Measurements from ENCODE around the gene SLC7A5.
"Not testable (repeated sequence)": the region's sequence is repeated elsewhere in the genome, so short reads cannot be mapped to it uniquely, and the experiment has no call there.

Gene SLC7A5

GRCh38 chr16:87862597-87863326 lies 6.5 kb downstream of the SLC7A5 start:
- not testable (repeated sequence) for H3K36me3 ChIP-seq (ENCODE audit: insufficient read depth, low read length); H3K9me3 ChIP-seq (ENCODE audit: low read length); H3K4me3 ChIP-seq (ENCODE audit: low read length); H2AFZ ChIP-seq (ENCODE audit: low read depth, low read length); H3K27me3 ChIP-seq (ENCODE audit: insufficient read depth, low read length)
- peaks cover 18% of the 10 kb centered on the region for H3K4me1 ChIP-seq (ENCODE audit: insufficient read depth, low read length)

GRCh38 chr16:87861300-87862099 lies 7.8 kb downstream of the SLC7A5 start:
- not testable (repeated sequence) for H3K36me3 ChIP-seq (ENCODE audit: insufficient read depth, low read length); H2AFZ ChIP-seq (ENCODE audit: low read depth, low read length); H3K27me3 ChIP-seq (ENCODE audit: insufficient read depth, low read length); H3K4me3 ChIP-seq (ENCODE audit: low read length); H3K9me3 ChIP-seq (ENCODE audit: low read length)
- H3K4me1 ChIP-seq (ENCODE audit: insufficient read depth, low read length): peaks cover 18% of the 10 kb centered on the region

GRCh38 chr16:87860553-87861299 lies 8.6 kb downstream of the SLC7A5 start:
- H3K36me3 ChIP-seq (ENCODE audit: insufficient read depth, low read length): no peaks in the 10 kb centered on the region

GRCh38 chr16:87858151-87858993 lies 10.9 kb downstream of the SLC7A5 start:
- peaks cover 26% of the 10 kb centered on the region for H3K4me1 ChIP-seq (ENCODE audit: insufficient read depth, low read length)
- not testable (repeated sequence) for H3K4me3 ChIP-seq (ENCODE audit: low read length); H3K27me3 ChIP-seq (ENCODE audit: insufficient read depth, low read length); H3K36me3 ChIP-seq (ENCODE audit: insufficient read depth, low read length); H3K9me3 ChIP-seq (ENCODE audit: low read length); H2AFZ ChIP-seq (ENCODE audit: low read depth, low read length)

More at GRCh38 chr16:87860553-87861299, 8.6 kb downstream of the SLC7A5 start:
- H3K4me1 ChIP-seq (ENCODE audit: insufficient read depth, low read length): peaks cover 24% of the 10 kb centered on the region
- no peaks in the 10 kb centered on the region for H3K9me3 ChIP-seq (ENCODE audit: low read length)
- no peak overlapping the region for H2AFZ ChIP-seq (ENCODE audit: low read depth, low read length)
- no peaks in the 10 kb centered on the region for H3K27me3 ChIP-seq (ENCODE audit: insufficient read depth, low read length)
- H3K4me3 ChIP-seq (ENCODE audit: low read length): no peak overlapping the region

- Histone ChIP-seq H3K36me3 (ENCODE audit: insufficient read depth, low read length) (no peaks in the 10 kb centered on the region), H3K4me1 (ENCODE audit: insufficient read depth, low read length) (peaks cover 33% of the 10 kb centered on the region), H3K4me3 (ENCODE audit: low read length) (no peak overlapping the region), H2AFZ (ENCODE audit: low read depth, low read length) (no peak overlapping the region), H3K9me3 (ENCODE audit: low read length) (no peaks in the 10 kb centered on the region), H3K27me3 (ENCODE audit: insufficient read depth, low read length) (no peaks in the 10 kb centered on the region)
These were observed 12.5 kb downstream of the SLC7A5 start for GRCh38 chr16:87856791-87857228.

GRCh38 chr16:87855852-87856715 lies 13.2 kb downstream of the SLC7A5 start:
- Histone ChIP-seq H2AFZ (ENCODE audit: low read depth, low read length) (no peak overlapping the region), H3K27me3 (ENCODE audit: insufficient read depth, low read length) (no peaks in the 10 kb centered on the region), H3K36me3 (ENCODE audit: insufficient read depth, low read length) (no peaks in the 10 kb centered on the region), H3K4me3 (ENCODE audit: low read length) (no peak overlapping the region), H3K4me1 (ENCODE audit: insufficient read depth, low read length) (peaks cover 32% of the 10 kb centered on the region), H3K9me3 (ENCODE audit: low read length) (no peaks in the 10 kb centered on the region)

- no peaks in the 10 kb centered on the region for H3K9me3 ChIP-seq (ENCODE audit: low read length)
- H3K4me3 ChIP-seq (ENCODE audit: low read length): no peak overlapping the region
- no peak overlapping the region for H2AFZ ChIP-seq (ENCODE audit: low read depth, low read length)
- peaks cover 22% of the 10 kb centered on the region for H3K4me1 ChIP-seq (ENCODE audit: insufficient read depth, low read length)
- H3K36me3 ChIP-seq (ENCODE audit: insufficient read depth, low read length): no peaks in the 10 kb centered on the region
- H3K27me3 ChIP-seq (ENCODE audit: insufficient read depth, low read length): no peaks in the 10 kb centered on the region
These were observed 14.2 kb downstream of the SLC7A5 start for GRCh38 chr16:87854907-87855683.

- Histone ChIP-seq H2AFZ (ENCODE audit: low read depth, low read length) (no peak overlapping the region), H3K4me1 (ENCODE audit: insufficient read depth, low read length) (peaks cover 18% of the 10 kb centered on the region), H3K36me3 (ENCODE audit: insufficient read depth, low read length) (no peaks in the 10 kb centered on the region), H3K4me3 (ENCODE audit: low read length) (no peak overlapping the region), H3K9me3 (ENCODE audit: low read length) (no peaks in the 10 kb centered on the region), H3K27me3 (ENCODE audit: insufficient read depth, low read length) (no peaks in the 10 kb centered on the region)
These were observed 15.0 kb downstream of the SLC7A5 start for GRCh38 chr16:87854053-87854906.

GRCh38 chr16:87853411-87854052 lies 15.8 kb downstream of the SLC7A5 start:
- Histone ChIP-seq H2AFZ (ENCODE audit: low read depth, low read length) (no peak overlapping the region), H3K27me3 (ENCODE audit: insufficient read depth, low read length) (no peaks in the 10 kb centered on the region), H3K9me3 (ENCODE audit: low read length) (no peaks in the 10 kb centered on the region), H3K4me3 (ENCODE audit: low read length) (no peak overlapping the region), H3K36me3 (ENCODE audit: insufficient read depth, low read length) (no peaks in the 10 kb centered on the region), H3K4me1 (ENCODE audit: insufficient read depth, low read length) (peaks cover 22% of the 10 kb centered on the region)

GRCh38 chr16:87851601-87852000 lies 17.7 kb downstream of the SLC7A5 start:
- H3K9me3 ChIP-seq (ENCODE audit: low read length): no peaks in the 10 kb centered on the region
- no peaks in the 10 kb centered on the region for H3K27me3 ChIP-seq (ENCODE audit: insufficient read depth, low read length)
- peaks cover 34% of the 10 kb centered on the region for H3K4me1 ChIP-seq (ENCODE audit: insufficient read depth, low read length)
- H3K4me3 ChIP-seq (ENCODE audit: low read length): no peak overlapping the region
- no peak overlapping the region for H2AFZ ChIP-seq (ENCODE audit: low read depth, low read length)
- no peaks in the 10 kb centered on the region for H3K36me3 ChIP-seq (ENCODE audit: insufficient read depth, low read length)
